ENCODE data around the gene AHI1.

AHI1 gene

GRCh38 chr6:135268263-135268662 is 229.3 kb downstream of the AHI1 start:
- H3K36me3 ChIP-seq (ENCODE audit: control insufficient read depth, insufficient read depth, low read length), result no peaks in the 10 kb centered on the region
- no peaks in the 10 kb centered on the region for H3K27me3 ChIP-seq (ENCODE audit: control insufficient read depth, insufficient read depth, low read length)
- no CpG with 5 or more reads among the region's 3 CpGs for WGBS (ENCODE audit: insufficient coverage, insufficient read length)
- H3K4me1 ChIP-seq (ENCODE audit: control insufficient read depth, insufficient read depth, low read length), result peaks cover 7% of the 10 kb centered on the region
- H3K4me3 ChIP-seq (ENCODE audit: low read length), result no peak overlapping the region
- no peaks in the 10 kb centered on the region for H3K9me3 ChIP-seq (ENCODE audit: control insufficient read depth, insufficient read depth, low read length)
- no peak overlapping the region for H3K27ac ChIP-seq (ENCODE audit: low read length)
- DNase-seq (ENCODE audit: low read depth, low spot score), result no peak

GRCh38 chr6:135267085-135267484 is 230.5 kb downstream of the AHI1 start:
- no peaks in the 10 kb centered on the region for H3K27me3 ChIP-seq (ENCODE audit: control insufficient read depth, insufficient read depth, low read length)
- H3K36me3 ChIP-seq (ENCODE audit: control insufficient read depth, insufficient read depth, low read length), result no peaks in the 10 kb centered on the region
- peaks cover 7% of the 10 kb centered on the region for H3K4me1 ChIP-seq (ENCODE audit: control insufficient read depth, insufficient read depth, low read length)
- DNase-seq (ENCODE audit: low read depth, low spot score), result no peak
- no peak overlapping the region for H3K27ac ChIP-seq (ENCODE audit: low read length)
- H3K4me3 ChIP-seq (ENCODE audit: low read length), result no peak overlapping the region
- H3K9me3 ChIP-seq (ENCODE audit: control insufficient read depth, insufficient read depth, low read length), result no peaks in the 10 kb centered on the region
- no CpG with 5 or more reads among the region's 2 CpGs for WGBS (ENCODE audit: insufficient coverage, insufficient read length)

- Histone ChIP-seq H3K27ac (ENCODE audit: low read length) (no peak overlapping the region), H3K4me1 (ENCODE audit: control insufficient read depth, insufficient read depth, low read length) (peaks cover 6% of the 10 kb centered on the region), H3K4me3 (ENCODE audit: low read length) (no peak overlapping the region), H3K9me3 (ENCODE audit: control insufficient read depth, insufficient read depth, low read length) (no peaks in the 10 kb centered on the region), H3K27me3 (ENCODE audit: control insufficient read depth, insufficient read depth, low read length) (no peaks in the 10 kb centered on the region), H3K36me3 (ENCODE audit: control insufficient read depth, insufficient read depth, low read length) (no peaks in the 10 kb centered on the region)
- no peak for DNase-seq (ENCODE audit: low read depth, low spot score)
- no CpG with 5 or more reads among the region's 8 CpGs for WGBS (ENCODE audit: insufficient coverage, insufficient read length)
These were observed 230.9 kb downstream of the AHI1 start for GRCh38 chr6:135266675-135267074.

GRCh38 chr6:135265278-135265677 is 232.3 kb downstream of the AHI1 start:
- no peak for DNase-seq (ENCODE audit: low read depth, low spot score)
- Histone ChIP-seq H3K9me3 (ENCODE audit: control insufficient read depth, insufficient read depth, low read length) (no peaks in the 10 kb centered on the region), H3K27me3 (ENCODE audit: control insufficient read depth, insufficient read depth, low read length) (no peaks in the 10 kb centered on the region), H3K4me3 (ENCODE audit: low read length) (no peak overlapping the region), H3K4me1 (ENCODE audit: control insufficient read depth, insufficient read depth, low read length) (peaks cover 4% of the 10 kb centered on the region; the same call in 1 of the 2 replicates), H3K36me3 (ENCODE audit: control insufficient read depth, insufficient read depth, low read length) (no peaks in the 10 kb centered on the region), H3K27ac (ENCODE audit: low read length) (no peak overlapping the region)
- no CpG with 5 or more reads among the region's 3 CpGs for WGBS (ENCODE audit: insufficient coverage, insufficient read length)

- no CpG with 5 or more reads among the region's 15 CpGs for WGBS (ENCODE audit: insufficient coverage, insufficient read length)
- Histone ChIP-seq H3K27me3 (ENCODE audit: control insufficient read depth, insufficient read depth, low read length) (no peaks in the 10 kb centered on the region), H3K4me1 (ENCODE audit: control insufficient read depth, insufficient read depth, low read length) (peaks cover 6% of the 10 kb centered on the region; the same call in 1 of the 2 replicates), H3K4me3 (ENCODE audit: low read length) (no peak overlapping the region), H3K36me3 (ENCODE audit: control insufficient read depth, insufficient read depth, low read length) (no peaks in the 10 kb centered on the region), H3K9me3 (ENCODE audit: control insufficient read depth, insufficient read depth, low read length) (no peaks in the 10 kb centered on the region), H3K27ac (ENCODE audit: low read length) (no peak overlapping the region)
- no peak for DNase-seq (ENCODE audit: low read depth, low spot score)
These were observed 235.4 kb downstream of the AHI1 start for GRCh38 chr6:135261872-135262725.

GRCh38 chr6:135260612-135261011 is 236.9 kb downstream of the AHI1 start:
- Histone ChIP-seq H3K36me3 (ENCODE audit: control insufficient read depth, insufficient read depth, low read length) (no peaks in the 10 kb centered on the region), H3K4me1 (ENCODE audit: control insufficient read depth, insufficient read depth, low read length) (peaks cover 4% of the 10 kb centered on the region; the same call in 1 of the 2 replicates), H3K27me3 (ENCODE audit: control insufficient read depth, insufficient read depth, low read length) (no peaks in the 10 kb centered on the region), H3K27ac (ENCODE audit: low read length) (no peak overlapping the region), H3K4me3 (ENCODE audit: low read length) (no peak overlapping the region), H3K9me3 (ENCODE audit: control insufficient read depth, insufficient read depth, low read length) (no peaks in the 10 kb centered on the region)
- DNase-seq (ENCODE audit: low read depth, low spot score), result no peak
- no CpG with 5 or more reads among the region's 4 CpGs for WGBS (ENCODE audit: insufficient coverage, insufficient read length)

GRCh38 chr6:135258970-135259369 is 238.6 kb downstream of the AHI1 start:
- Histone ChIP-seq H3K4me1 (ENCODE audit: control insufficient read depth, insufficient read depth, low read length) (peaks cover 4% of the 10 kb centered on the region; the same call in 1 of the 2 replicates), H3K27me3 (ENCODE audit: control insufficient read depth, insufficient read depth, low read length) (no peaks in the 10 kb centered on the region), H3K4me3 (ENCODE audit: low read length) (no peak overlapping the region), H3K36me3 (ENCODE audit: control insufficient read depth, insufficient read depth, low read length) (no peaks in the 10 kb centered on the region), H3K27ac (ENCODE audit: low read length) (no peak overlapping the region), H3K9me3 (ENCODE audit: control insufficient read depth, insufficient read depth, low read length) (no peaks in the 10 kb centered on the region)
- no peak for DNase-seq (ENCODE audit: low read depth, low spot score)
- WGBS (ENCODE audit: insufficient coverage, insufficient read length), result no CpG with 5 or more reads among the region's 6 CpGs

- no peak for DNase-seq (ENCODE audit: low read depth, low spot score)
- Histone ChIP-seq H3K4me3 (ENCODE audit: low read length) (no peak overlapping the region), H3K36me3 (ENCODE audit: control insufficient read depth, insufficient read depth, low read length) (no peaks in the 10 kb centered on the region), H3K27ac (ENCODE audit: low read length) (no peak overlapping the region), H3K4me1 (ENCODE audit: control insufficient read depth, insufficient read depth, low read length) (peaks cover 2% of the 10 kb centered on the region; the same call in 1 of the 2 replicates), H3K27me3 (ENCODE audit: control insufficient read depth, insufficient read depth, low read length) (no peaks in the 10 kb centered on the region), H3K9me3 (ENCODE audit: control insufficient read depth, insufficient read depth, low read length) (no peaks in the 10 kb centered on the region)
- no CpG with 5 or more reads among the region's 2 CpGs for WGBS (ENCODE audit: insufficient coverage, insufficient read length)
These were observed 239.7 kb downstream of the AHI1 start for GRCh38 chr6:135257631-135258405.

GRCh38 chr6:135256866-135257265 is 240.7 kb downstream of the AHI1 start:
- peaks cover 6% of the 10 kb centered on the region for H3K4me1 ChIP-seq (ENCODE audit: control insufficient read depth, insufficient read depth, low read length)
- H3K36me3 ChIP-seq (ENCODE audit: control insufficient read depth, insufficient read depth, low read length), result no peaks in the 10 kb centered on the region
- WGBS (ENCODE audit: insufficient coverage, insufficient read length), result no CpG with 5 or more reads among the region's 4 CpGs
- DNase-seq (ENCODE audit: low read depth, low spot score), result no peak
- H3K9me3 ChIP-seq (ENCODE audit: control insufficient read depth, insufficient read depth, low read length), result no peaks in the 10 kb centered on the region
- no peak overlapping the region for H3K4me3 ChIP-seq (ENCODE audit: low read length)
- no peaks in the 10 kb centered on the region for H3K27me3 ChIP-seq (ENCODE audit: control insufficient read depth, insufficient read depth, low read length)
- no peak overlapping the region for H3K27ac ChIP-seq (ENCODE audit: low read length)

GRCh38 chr6:135254471-135254870 is 243.1 kb downstream of the AHI1 start:
- Histone ChIP-seq H3K9me3 (ENCODE audit: control insufficient read depth, insufficient read depth, low read length) (no peaks in the 10 kb centered on the region), H3K4me1 (ENCODE audit: control insufficient read depth, insufficient read depth, low read length) (peaks cover 9% of the 10 kb centered on the region), H3K27me3 (ENCODE audit: control insufficient read depth, insufficient read depth, low read length) (no peaks in the 10 kb centered on the region), H3K36me3 (ENCODE audit: control insufficient read depth, insufficient read depth, low read length) (no peaks in the 10 kb centered on the region), H3K4me3 (ENCODE audit: low read length) (no peak overlapping the region), H3K27ac (ENCODE audit: low read length) (no peak overlapping the region)
- no CpG with 5 or more reads among the region's 1 CpG for WGBS (ENCODE audit: insufficient coverage, insufficient read length)
- DNase-seq (ENCODE audit: low read depth, low spot score), result no peak
